Measurements from ENCODE around the gene ENTR1.
"Not testable (repeated sequence)": the region's sequence is repeated elsewhere in the genome, so short reads cannot be mapped to it uniquely, and the experiment has no call there.

ENTR1 gene

GRCh38 chr9:136419092-136419420, 8.6 kb upstream of the ENTR1 start:
- no peak for DNase-seq (ENCODE audit: low spot score)

GRCh38 chr9:136418182-136419091, 8.0 kb upstream of the ENTR1 start:
- DNase-seq (ENCODE audit: low spot score) = no peak

- no peak for DNase-seq (ENCODE audit: low spot score)
Measured at GRCh38 chr9:136416914-136417313, 6.5 kb upstream of the ENTR1 start.

GRCh38 chr9:136416427-136416826, 6.0 kb upstream of the ENTR1 start:
- no peak for DNase-seq (ENCODE audit: low spot score)

- DNase-seq (ENCODE audit: low spot score) = no peak
Measured at GRCh38 chr9:136412962-136413361, 2.5 kb upstream of the ENTR1 start.

- DNase-seq (ENCODE audit: low spot score) = no peak
Measured at GRCh38 chr9:136411378-136411777, 964 bp upstream of the ENTR1 start.

- no peak for DNase-seq (ENCODE audit: low spot score)
Measured at GRCh38 chr9:136409557-136410455, 608 bp downstream of the ENTR1 start.

- no peak for DNase-seq (ENCODE audit: low spot score)
Measured at GRCh38 chr9:136407911-136408310, 2.5 kb downstream of the ENTR1 start.

- not testable (repeated sequence) for DNase-seq (ENCODE audit: low spot score)
Measured at GRCh38 chr9:136407061-136407460, 3.4 kb downstream of the ENTR1 start.

- DNase-seq (ENCODE audit: low spot score) = not testable (repeated sequence)
Measured at GRCh38 chr9:136405904-136406303, 4.5 kb downstream of the ENTR1 start.

GRCh38 chr9:136405481-136405880, 4.9 kb downstream of the ENTR1 start:
- no peak for DNase-seq (ENCODE audit: low spot score)

GRCh38 chr9:136404801-136405136, 5.6 kb downstream of the ENTR1 start:
- DNase-seq (ENCODE audit: low spot score) = no peak

- no peak for DNase-seq (ENCODE audit: low spot score)
Measured at GRCh38 chr9:136403915-136404800, 6.3 kb downstream of the ENTR1 start.

GRCh38 chr9:136403538-136403914, 6.9 kb downstream of the ENTR1 start:
- DNase-seq (ENCODE audit: low spot score) = no peak

- DNase-seq (ENCODE audit: low spot score) = no peak
Measured at GRCh38 chr9:136402067-136402466, 8.3 kb downstream of the ENTR1 start.

- DNase-seq (ENCODE audit: low spot score) = no peak
Measured at GRCh38 chr9:136401173-136401922, 9.1 kb downstream of the ENTR1 start.

- DNase-seq (ENCODE audit: low spot score) = peak; percentile 78
Measured at GRCh38 chr9:136400038-136400834, 10.2 kb downstream of the ENTR1 start, which contains the start of gene SNAPC4. Gene SNAPC4 (minus strand): TSS chr9:136400170. CDS start chr9:136398428, 1,742 bp downstream.

GRCh38 chr9:136399176-136400037, 11.0 kb downstream of the ENTR1 start:
- DNase-seq (ENCODE audit: low spot score) = no peak

- no peak for DNase-seq (ENCODE audit: low spot score)
Measured at GRCh38 chr9:136398286-136398685, 12.1 kb downstream of the ENTR1 start.

Measured in cerebellar cortex (tissue), 1 donor.